HG03432 (cell line): ENCODE data around the gene ZNF432.

ENCODE experiments used
- ATAC-seq: cut with Tn5 transposase; IDR thresholded peaks from one replicate; pipeline ENCODE4 v1.9.1; 2021; ENCODE audit warnings: mild to moderate bottlenecking, moderate library complexity; ENCODE audit not compliant: unreplicated experiment

ZNF432 gene

DNA sequence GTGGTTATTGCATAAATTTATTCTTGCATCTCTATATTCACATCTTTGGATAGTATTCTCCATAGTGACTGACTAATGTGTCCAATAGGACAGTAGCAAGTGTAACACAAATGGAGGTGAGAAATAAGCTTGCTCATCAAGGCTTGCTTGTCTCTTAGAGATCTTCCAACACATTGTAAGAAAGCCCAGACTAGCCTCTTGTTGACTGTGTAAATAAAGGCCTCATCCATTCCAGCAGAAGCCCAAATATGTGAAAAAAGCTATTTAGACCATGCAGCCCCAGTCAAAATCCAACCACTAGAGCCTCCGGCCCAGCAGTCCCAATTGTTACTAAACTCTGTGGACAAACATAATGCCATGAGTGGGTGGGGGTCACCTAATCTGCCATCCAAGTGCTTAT, 38.0 kb downstream of the ZNF432 start:
- no peak for ATAC-seq

DNA sequence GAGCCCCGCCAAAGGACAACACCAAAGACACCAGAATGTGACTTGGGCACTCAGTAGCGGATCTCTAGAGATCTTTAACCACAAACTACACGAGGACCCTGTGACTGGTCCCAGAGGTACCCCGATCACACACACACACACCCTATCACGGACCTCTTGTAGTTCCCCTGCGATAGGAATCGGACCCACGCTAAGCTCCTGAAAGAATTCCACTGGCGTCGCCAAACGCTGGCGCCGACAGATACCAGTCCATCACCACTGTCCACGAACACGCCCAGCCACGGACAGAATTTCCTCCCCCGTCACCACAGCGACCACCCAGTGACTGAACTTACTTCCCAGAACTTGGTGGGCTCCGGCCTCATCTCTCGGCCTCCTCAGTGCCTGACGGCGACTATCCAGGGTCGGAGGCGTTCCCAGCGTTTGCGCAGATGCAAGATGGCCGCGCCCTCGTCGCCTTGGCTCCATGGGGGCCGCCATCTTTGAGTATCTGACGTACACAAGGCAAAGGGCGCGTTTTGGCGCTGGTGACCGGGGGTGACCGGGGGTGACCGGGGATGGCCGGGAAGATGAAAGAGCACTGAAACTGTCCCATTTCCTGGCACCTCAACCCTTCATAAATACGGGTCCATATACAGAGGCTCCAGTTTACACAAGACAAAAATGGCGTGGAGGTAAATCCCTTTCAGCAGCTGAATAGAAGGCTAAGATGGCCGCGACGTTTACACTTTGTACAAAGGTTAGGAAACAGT, 40.7 kb downstream of the ZNF432 start, which contains the start of gene ZNF615:
ZNF615 (minus strand) TSS at position 406 of the 752 bp plus-strand sequence. CDS start 4,500 bp downstream, outside the sequence.
- peak; percentile 92 for ATAC-seq

DNA sequence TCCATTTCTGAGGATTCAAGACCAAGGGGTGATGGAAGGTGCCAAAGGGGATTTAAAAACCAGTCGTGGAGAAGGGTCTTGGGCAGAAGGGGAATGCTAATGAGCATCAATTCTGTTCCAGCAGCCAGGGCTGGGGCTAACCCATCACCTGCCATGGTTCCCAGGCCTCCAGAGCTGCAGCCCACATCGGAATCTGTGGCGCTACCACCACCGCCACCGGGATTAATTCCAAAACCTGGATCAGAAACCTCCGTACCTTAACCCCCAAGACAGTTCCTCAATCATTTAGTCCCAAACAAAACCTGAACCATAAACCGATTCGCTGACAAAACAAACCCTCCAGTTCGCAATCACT, 41.2 kb downstream of the ZNF432 start:
- peak; percentile 13 for ATAC-seq

DNA sequence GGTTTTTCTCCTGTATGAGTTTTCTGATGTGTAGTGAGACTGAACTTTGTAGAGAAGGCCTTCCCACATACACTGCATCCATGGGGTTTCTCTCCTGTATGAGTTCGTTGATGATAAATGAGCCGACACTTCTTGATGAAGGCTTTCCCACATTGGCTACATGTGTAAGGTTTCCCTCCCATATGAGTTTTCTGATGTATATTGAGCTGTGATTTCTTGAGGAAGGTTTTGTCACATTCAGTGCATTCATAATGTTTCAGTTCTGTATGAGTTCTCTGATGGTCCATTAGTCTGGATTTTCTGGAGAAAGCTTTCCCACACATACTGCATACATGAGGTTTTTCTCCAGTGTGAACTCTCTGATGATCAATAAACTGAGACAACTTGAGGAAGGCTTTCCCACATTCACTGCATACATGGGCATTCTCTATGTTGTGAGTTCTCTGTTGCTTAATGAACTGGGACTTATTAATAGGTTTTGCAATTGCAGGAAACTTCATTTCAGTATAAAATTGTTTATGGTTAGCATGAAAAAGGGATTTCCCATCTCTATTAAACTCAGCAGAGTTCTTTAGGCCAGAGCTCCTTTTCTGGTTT, 54.5 kb downstream of the ZNF432 start:
- no peak for ATAC-seq

DNA sequence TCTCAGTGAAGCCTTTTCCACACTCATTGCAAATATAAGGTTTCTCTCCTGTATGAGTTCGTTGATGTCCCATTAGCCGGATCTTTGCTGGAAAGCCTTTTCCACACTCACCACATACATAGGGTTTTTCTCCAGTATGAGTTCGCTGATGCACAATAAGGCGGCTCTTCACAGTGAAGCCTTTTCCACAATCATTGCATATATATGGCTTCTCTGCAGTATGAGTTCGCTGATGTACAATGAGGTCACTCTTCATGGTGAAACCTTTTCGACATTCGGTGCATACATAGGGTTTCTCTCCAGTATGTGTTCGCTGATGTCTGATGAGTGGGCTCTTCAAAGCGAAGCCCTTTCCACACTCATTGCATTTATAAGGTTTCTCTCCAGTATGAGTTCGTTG, 55.2 kb downstream of the ZNF432 start:
- ATAC-seq, result no peak

DNA sequence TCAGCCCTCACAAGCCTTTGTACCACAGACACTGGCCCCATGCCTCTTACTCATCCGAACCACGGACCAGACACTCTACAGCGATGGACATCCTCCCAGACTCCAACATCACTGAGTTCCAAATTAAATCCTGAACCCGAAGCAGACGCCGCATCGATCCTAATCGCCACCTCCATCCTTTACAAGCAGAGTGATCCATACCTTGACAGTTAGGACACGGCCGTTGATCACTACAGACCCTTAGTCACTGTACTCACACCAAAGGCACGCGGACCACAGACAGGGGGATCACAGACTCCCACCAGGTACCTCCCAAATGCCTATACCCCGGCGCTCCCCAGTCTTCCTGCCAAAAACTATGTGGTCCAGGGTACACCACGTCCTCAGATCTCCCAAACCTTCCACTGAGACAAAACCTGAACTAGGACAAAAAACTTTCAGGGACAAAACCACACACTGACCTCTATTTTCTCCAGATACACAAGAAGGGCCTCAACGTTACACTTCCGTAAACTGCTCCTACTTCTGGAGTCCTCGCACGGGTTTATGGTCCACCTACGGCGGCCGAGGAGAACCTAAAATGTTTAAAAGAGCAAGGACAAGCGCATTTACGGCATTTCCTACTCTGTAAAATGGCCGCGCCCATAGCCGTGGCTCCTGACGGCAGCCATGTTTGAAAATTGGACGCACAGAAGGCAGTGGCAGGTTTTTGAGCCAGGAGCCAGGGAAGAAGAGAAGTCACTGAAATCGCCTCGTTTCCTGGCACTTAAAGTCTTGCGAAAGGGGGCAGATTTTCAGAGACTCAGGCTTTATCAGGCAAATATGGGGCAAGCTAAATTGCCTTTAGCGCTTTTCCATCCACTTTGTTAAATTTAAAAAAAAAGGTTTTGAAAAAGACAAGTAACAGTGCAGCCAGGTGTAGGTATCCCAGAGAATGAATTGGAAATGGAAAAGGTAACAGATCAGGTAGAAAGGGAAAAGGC, 62.0 kb downstream of the ZNF432 start, which contains the start of gene ZNF350:
ZNF350 (minus strand) TSS at position 532 of the 983 bp plus-strand sequence. CDS start 12,480 bp downstream, outside the sequence.
- peak; percentile 82 for ATAC-seq

DNA sequence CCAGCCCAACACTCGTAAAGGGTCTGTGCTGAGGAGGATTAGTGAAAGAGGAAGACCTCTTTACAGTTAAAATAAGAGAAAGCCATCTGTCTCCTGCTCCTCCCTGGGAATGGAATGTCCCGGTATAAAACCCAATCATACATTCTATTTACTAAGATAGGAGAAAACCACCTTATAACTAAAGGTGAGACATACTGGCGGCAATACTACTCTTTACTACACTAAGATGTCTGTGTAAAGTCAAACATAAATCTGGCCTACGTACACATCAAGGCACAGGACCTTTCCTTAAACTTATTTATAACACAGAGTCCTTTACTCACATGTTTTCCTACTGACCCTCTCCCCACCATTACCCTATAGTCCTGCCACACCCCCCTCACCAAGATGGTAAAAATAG, 65.3 kb downstream of the ZNF432 start:
- ATAC-seq, result no peak
